ENCODE measurements around the gene SLC2A4.

SLC2A4 gene

GRCh38 chr17:7248796-7249195 is 32.7 kb upstream of the SLC2A4 start:
- no peak for DNase-seq

GRCh38 chr17:7249214-7249613 is 32.3 kb upstream of the SLC2A4 start:
- DNase-seq = no peak

DNA sequence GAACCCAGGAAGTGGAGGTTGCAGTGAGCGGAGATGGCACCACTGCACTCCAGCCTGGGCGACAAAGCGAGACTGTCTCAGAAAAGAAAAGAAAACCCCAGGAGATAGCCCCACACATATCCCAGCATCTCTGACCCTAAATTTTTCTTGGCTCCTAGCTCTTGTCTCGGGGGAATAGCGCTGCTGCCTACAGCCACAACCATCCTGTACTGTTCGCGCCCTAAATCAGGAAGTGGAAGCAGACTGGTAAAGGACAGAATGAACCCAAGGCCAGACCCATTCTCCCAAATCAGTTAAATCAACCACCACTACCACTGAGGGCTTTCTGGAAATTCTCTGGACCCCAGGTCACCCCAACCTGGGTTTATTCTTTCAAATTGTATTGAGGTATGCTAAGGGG is 31.7 kb upstream of the SLC2A4 start:
- DNase-seq = no peak

GRCh38 chr17:7250695-7251627 is 30.6 kb upstream of the SLC2A4 start:
- no peak for DNase-seq

DNA sequence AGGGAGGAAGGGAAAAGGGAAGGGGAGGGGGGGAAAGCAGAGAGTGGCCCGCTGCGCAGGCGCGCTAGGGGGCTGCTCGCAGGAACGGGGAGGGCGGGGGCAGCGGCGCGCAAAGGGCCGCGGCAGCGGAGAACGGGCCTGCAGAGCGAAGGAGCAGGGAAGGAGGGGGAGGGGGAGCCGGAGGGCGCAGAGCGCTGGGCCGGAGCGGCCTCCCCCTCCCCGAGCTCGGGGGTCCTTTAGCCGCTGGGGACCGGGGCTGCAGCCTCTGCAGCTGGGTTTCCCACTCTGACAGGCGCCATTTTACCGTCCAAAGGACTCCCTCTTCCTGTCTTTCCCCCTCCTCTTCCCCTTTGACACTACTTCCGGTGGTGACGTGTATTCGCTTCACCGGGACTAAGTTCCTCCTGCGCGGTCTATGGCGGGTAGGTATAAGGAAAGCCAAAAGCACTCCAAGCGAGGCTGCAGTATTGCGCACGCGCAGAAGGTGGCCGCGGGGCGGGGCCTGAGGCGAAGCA is 29.8 kb upstream of the SLC2A4 start, which contains the start of gene CTDNEP1:
Gene CTDNEP1, minus strand, starts transcription at position 74 of the 515 bp plus-strand sequence. CDS start 438 bp downstream, outside the sequence.
- DNase-seq = peak; percentile 98 to 99 (median 98)

DNA sequence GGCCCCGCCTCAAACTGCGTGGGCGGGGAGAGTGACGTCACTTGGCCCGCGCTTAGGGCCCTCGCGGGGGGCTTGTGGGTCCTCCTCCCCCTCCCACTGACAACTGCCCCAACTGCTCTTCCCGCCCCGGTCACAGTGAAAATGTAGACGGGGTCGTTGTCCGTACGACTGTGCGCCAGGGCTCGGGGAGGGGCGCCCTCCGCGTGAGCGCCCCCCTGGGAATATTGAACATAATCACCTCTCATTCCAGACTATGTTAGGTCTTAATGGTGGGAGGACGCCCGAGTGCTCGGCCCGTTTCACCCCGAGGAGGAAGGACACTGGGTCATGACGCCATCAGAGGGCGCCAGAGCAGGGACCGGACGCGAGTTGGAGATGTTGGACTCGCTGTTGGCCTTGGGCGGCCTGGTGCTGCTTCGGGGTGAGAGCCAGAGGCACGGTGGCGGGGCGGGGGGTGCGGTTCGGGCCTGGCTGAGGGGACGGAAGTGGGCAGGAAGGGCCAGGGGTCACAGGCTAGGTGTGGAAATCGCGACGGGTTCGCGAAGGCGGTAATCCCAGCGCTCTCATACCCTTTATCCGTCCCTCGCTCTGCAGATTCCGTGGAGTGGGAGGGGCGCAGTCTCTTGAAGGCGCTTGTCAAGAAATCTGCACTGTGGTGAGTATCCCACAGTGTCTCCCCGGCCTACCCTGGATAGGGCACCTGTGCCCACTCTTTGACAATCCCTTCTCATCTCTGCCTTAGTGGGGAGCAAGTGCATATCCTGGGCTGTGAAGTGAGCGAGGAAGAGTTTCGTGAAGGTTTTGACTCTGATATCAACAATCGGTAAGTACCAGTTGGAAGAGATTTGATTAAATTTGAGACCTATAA is 29.1 kb upstream of the SLC2A4 start, which contains the start of gene ELP5:
Gene ELP5, plus strand, starts transcription at position 40 of the 868 bp plus-strand sequence. Its CDS starts 336 bp downstream, at position 376.
- peak; percentile 70 to 77 (median 73) for DNase-seq

DNA sequence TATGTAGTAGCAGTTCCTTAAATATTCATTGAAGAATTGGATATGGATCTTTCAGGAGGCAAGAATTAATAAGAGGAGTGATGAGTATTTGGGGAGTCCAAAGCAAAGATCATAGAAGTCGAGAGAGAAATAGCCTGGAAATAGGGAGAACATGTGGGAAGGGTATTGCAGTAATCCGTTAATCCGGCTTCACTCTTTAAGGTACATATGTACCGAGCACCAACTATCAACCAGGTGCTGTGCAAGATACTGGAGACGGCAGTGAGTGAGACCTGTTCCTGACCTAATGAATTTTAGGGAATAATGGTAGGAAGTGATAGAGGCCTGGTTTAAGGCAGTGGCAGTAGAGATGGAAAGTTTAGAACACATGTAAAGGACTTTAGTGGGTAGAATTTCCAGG is 28.4 kb upstream of the SLC2A4 start:
- no peak for DNase-seq

DNA sequence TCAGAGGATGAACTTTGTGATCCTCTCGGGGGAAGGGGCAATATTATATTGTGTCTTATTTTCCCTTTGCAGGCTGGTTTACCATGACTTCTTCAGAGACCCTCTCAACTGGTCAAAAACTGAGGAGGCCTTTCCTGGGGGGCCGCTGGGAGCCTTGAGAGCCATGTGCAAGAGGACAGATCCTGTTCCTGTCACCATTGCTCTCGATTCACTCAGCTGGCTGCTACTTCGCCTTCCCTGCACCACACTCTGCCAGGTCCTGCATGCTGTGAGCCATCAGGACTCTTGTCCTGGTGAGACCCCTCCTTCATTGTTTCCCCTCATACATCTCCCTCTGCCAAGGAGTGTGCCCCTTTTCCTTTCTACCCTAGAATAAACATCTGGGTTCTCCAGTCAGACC is 27.0 kb upstream of the SLC2A4 start:
- DNase-seq = no peak

DNA sequence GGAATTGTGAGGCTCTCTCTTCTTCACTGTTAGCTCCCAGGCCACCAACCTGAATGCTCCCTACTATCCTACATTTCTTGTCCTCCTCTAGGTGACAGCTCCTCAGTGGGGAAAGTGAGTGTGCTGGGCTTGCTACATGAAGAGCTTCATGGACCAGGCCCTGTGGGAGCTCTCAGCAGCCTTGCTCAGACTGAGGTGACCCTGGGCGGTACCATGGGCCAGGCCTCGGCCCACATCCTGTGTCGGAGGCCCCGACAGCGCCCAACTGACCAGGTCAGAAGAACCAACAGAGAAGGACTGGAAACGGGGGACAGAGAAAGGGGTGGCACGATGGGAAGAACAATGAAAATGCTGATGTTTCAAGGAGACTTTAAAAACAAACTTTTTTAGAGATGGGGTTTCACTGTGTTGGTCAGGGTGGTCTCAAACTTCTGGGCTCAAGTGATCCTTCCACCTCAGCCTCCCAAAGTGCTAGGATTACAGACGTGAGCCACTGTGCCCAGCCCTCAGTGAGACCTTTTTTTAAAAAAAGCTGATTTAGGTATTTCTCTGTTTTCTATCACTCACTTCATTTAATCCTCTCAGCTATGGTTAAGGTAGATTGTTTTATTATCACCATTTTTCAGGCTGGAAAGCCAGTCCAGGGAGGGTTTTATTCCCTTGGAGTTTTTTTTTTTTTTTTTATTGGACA is 24.6 kb upstream of the SLC2A4 start:
- no peak for DNase-seq

DNA sequence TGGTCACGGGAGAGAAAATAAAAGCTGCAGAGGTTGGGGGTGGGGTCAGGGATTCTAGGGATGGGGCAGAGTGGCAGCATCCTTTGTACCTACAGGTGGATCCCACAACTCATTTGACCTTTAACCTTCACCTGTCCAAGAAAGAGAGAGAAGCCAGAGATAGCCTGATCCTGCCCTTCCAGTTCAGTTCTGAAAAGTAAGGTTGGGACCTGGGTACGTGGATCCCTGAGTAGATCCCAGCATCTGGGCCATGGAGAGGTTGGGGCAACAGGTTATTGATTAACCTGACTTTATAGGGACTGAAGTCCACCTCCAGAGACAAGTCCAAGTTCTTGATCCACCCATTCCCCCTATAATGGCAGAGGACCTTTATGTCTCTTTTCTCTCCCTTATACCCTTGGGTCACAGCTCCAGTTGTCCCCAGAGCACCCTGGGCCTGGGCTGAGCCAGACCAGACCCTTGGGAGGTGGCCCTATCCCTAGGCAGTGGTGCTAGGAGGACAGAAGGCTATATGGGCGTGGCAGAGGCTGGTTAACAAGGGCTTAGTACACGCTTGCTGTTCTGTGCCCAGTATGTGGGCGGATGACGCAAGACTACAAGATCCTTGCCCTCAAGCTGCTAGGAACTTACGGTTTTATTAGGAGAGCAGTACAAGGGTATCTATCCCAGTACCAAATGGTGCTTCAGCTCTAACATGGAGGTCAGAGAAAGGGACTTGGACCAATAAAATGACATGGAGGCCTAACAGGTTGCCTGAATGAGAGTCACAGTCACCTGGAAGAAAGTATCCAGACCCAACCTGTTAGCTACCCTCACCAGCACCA is 22.6 kb upstream of the SLC2A4 start:
- no peak for DNase-seq

DNA sequence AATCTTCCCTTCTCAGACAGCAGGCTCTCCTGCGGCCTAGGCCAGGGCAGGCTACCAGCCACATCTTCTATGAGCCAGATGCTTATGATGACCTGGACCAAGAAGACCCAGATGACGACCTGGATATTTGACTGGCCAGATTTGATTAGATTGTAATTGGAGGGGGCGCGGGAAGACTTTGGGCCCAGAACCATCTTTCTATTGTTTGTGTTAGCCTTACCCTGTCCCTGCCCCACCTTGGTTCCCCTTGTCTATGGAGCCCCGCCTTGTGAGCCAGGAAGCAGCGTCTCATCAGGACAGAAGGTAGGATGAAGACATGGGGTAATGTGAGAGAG is 22.0 kb upstream of the SLC2A4 start:
- DNase-seq = no peak

- no peak for DNase-seq
These were observed 21.4 kb upstream of the SLC2A4 start for GRCh38 chr17:7260151-7260550.

DNA sequence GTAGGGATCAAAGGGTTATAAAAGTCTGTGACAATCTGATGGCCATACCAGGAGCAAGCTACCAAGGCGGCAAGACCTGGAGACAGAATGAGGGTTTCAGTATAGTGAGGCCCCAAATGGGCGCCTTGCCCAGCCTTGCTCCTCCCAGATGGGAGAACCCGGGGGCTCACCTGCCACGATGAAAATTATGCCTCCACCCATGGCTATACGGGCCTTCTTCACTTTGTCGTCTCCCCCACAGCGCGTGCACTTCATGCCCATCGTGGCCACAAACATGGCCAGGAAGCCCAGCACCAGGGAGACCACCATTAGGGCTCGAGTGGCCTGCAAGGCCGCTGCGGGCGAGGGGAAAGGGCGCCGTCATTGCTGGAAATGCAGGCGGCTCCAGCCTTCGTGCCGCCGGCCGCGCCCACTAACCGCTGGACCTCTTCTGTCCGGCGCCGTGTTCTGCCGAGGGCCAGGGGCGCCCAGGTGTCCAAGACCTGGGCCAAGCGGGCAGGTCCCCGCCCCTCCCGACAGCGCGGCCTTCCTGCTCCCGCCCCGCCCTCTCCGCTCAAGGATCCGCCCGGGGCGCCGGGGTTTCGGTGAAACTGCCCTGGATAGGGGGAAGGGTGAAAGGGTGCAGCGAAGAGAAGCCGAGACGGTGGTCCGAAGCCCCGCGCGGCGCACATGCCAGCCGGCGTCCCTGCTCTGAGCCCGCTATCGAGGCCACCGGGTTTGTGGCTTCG is 20.7 kb upstream of the SLC2A4 start:
- DNase-seq = peak in 1 of 4 experiments; percentile 31

GRCh38 chr17:7261379-7262191 is 19.9 kb upstream of the SLC2A4 start:
- DNase-seq = no peak

- DNase-seq = no peak
These were observed 19.2 kb upstream of the SLC2A4 start, which contains the start of gene CLDN7 for GRCh38 chr17:7262192-7262934. TSS of gene CLDN7 (minus strand) at chr17:7262478. CDS start at chr17:7262043, 435 bp downstream.

DNA sequence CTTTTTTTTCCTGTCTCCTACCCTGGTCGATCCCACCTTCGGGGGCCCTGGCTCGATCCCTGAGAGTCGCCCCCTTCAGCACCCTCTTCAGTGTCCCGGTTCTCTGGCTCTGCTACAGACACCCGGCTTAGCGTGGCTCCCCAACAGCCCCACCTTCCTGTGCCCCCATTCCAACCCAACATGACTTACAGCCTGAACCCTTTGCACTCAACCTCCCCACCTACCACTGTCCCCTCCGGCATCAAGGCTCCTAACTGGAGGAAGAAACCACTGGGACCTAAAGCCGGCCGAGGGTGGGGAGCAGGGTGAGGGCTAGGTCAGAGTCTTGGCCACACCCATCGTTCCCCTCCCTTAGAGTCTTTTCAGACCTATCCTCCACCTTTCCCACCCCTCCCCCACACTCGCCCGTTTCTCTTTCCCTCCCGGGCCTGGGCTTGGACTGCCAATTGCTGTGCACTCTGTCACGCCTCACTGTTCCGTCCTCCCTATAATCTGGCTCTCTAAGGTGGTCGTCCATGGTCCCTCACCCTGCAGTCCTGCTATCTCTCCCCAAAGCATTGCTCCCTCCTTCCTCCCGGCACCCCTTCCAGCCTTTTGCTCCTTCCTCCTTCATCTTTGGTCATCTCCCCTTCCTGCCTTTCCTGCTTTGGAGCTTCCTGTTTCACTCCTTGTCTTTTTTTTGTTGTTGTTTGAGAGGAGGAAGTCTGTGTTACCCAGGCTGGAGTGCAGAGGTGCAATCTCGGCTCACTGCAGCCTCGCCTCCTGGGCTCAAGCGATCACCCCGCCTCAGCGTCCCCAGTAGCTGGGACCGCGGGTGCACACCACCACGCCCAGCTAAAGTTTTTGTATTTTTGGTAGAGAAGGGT is 18.4 kb upstream of the SLC2A4 start:
- DNase-seq = no peak

GRCh38 chr17:7263801-7264078 is 17.8 kb upstream of the SLC2A4 start:
- no peak for DNase-seq

GRCh38 chr17:7266784-7267183 is 14.7 kb upstream of the SLC2A4 start:
- no peak for DNase-seq

- no peak for DNase-seq
These were observed 2.1 kb upstream of the SLC2A4 start for GRCh38 chr17:7279448-7279847.

Measured in activated naive CD4-positive, alpha-beta T cell (primary cell).